SK-N-SH (cell line): ENCODE results near the gene TRPM1. TPM values are rescaled to one million over a fixed set of nuclear protein-coding genes. Genes with fewer than 3 reads are reported as not detected.

ENCODE experiments used
- CTCF ChIA-PET: fragments of 300-600, 350-600 bp; formaldehyde crosslinking; extraction: SDS; loops from one replicate; lab custom pipeline; 2021; lab: Yijun Ruan, JAX
- POLR2A ChIA-PET: fragments of 350-600 bp; sonication (Branson Sonifier 250); formaldehyde crosslinking; extraction: SDS; loops from one replicate; lab custom pipeline; 2020; ENCODE audit warnings: antibody characterized with exemption, inconsistent platforms; lab: Yijun Ruan, JAX
- DNase-seq: peaks from one replicate; pipeline ENCODE4 v3.0.0; 2012
- H2AFZ ChIP-seq: fragments of 200-600 bp; sonication (generic); 2 replicates; pipeline ENCODE4 v1.8.1; 2016; ENCODE audit warnings: antibody characterized with exemption, mild to moderate bottlenecking, low read depth
- H3F3A ChIP-seq: fragments of 200-600 bp; sonication (generic); replicated peaks from 2 replicates; pipeline ENCODE3; 2016; ENCODE audit warnings: antibody characterized with exemption, mild to moderate bottlenecking; ENCODE audit not compliant: insufficient read depth
- H3K27ac ChIP-seq, 2 experiments: fragments of 200-500 bp in 1 of 2; fragments of 200-600 bp in 1 of 2; sonication (Bioruptor generic) in 1 of 2; sonication (generic), shearing (Covaris generic) in 1 of 2; 2 replicates each; pipeline versions ENCODE4 v1.5.1 to v1.6.1; 2014 to 2016; ENCODE audit warnings: low read depth in 2 of 2, inconsistent platforms in 1 of 2, low read length in 1 of 2, mild to moderate bottlenecking in 1 of 2, mixed read lengths in 1 of 2
- H3K27me3 ChIP-seq: fragments of 200-600 bp; sonication (generic), shearing (Covaris generic); 2 replicates; pipeline ENCODE4 v1.6.1; 2016; ENCODE audit warnings: mixed run types; ENCODE audit not compliant: insufficient read depth
- H3K36me3 ChIP-seq, 2 experiments: fragments of 200-500 bp in 1 of 2; fragments of 200-600 bp in 1 of 2; sonication (Bioruptor generic) in 1 of 2; sonication (generic) in 1 of 2; replicated peaks in 1 of 2; 2 replicates each; pipeline versions ENCODE3 to v1.5.1; 2014 to 2016; ENCODE audit warnings: low read length in 1 of 2, mild to moderate bottlenecking in 1 of 2; ENCODE audit not compliant: insufficient read depth in 2 of 2, control insufficient read depth in 1 of 2
- H3K4me1 ChIP-seq, 2 experiments: fragments of 200-500 bp in 1 of 2; fragments of 200-600 bp in 1 of 2; sonication (Bioruptor generic) in 1 of 2; sonication (generic), shearing (Covaris generic) in 1 of 2; 2 replicates each; pipeline versions ENCODE4 v1.5.1 to v1.6.1; 2014 to 2016; ENCODE audit warnings: low read depth in 1 of 2, low read length in 1 of 2, mixed run types in 1 of 2; ENCODE audit not compliant: insufficient read depth in 2 of 2, control insufficient read depth in 1 of 2
- H3K4me2 ChIP-seq: fragments of 200-600 bp; sonication (generic), shearing (Covaris generic); 2 replicates; pipeline ENCODE4 v1.6.1; 2017; ENCODE audit warnings: mixed run types
- H3K4me3 ChIP-seq, 2 experiments: fragments of 200-500 bp in 1 of 2; fragments of 200-600 bp in 1 of 2; sonication (Bioruptor generic) in 1 of 2; sonication (generic), shearing (Covaris generic) in 1 of 2; 2 replicates each; pipeline versions ENCODE4 v1.5.1 to v1.8.1; 2014 to 2016; ENCODE audit warnings: low read depth in 2 of 2, inconsistent platforms in 1 of 2, low read length in 1 of 2, mild to moderate bottlenecking in 1 of 2, mixed read lengths in 1 of 2, moderate library complexity in 1 of 2
- H3K79me2 ChIP-seq: fragments of 200-600 bp; sonication (generic); 2 replicates; pipeline ENCODE4 v1.8.1; 2017; ENCODE audit warnings: mild to moderate bottlenecking; ENCODE audit not compliant: insufficient read depth
- H3K9ac ChIP-seq: fragments of 200-600 bp; sonication (generic); 2 replicates; pipeline ENCODE4 v1.6.1; 2017; ENCODE audit warnings: mixed run types
- H3K9me2 ChIP-seq: fragments of 200-600 bp; sonication (generic); 2 replicates; pipeline ENCODE4 v1.6.1; 2017; ENCODE audit warnings: mixed run types
- H3K9me3 ChIP-seq: fragments of 200-600 bp; sonication (generic); 2 replicates; pipeline ENCODE4 v1.6.1; 2017; ENCODE audit warnings: mixed run types, mild to moderate bottlenecking, moderate library complexity
- H4K20me1 ChIP-seq: fragments of 200-600 bp; sonication (generic); 2 replicates; pipeline ENCODE4 v1.6.1; 2017; ENCODE audit warnings: mild to moderate bottlenecking, mixed run types; ENCODE audit not compliant: insufficient read depth
- EZH2phosphoT487 ChIP-seq: fragments of 200-600 bp; sonication (generic); IDR thresholded peaks from 2 replicates; pipeline ENCODE4 v1.6.1; 2017; ENCODE audit warnings: low read depth, mixed run types, mild to moderate bottlenecking, antibody characterized with exemption, moderate library complexity, borderline replicate concordance
- FOXM1 ChIP-seq: IDR thresholded peaks from 2 replicates; pipeline ENCODE4 v1.4.0; 2012; ENCODE audit warnings: low read depth, mild to moderate bottlenecking
- JUND ChIP-seq: IDR thresholded peaks from 2 replicates; pipeline ENCODE4 v1.4.0; 2012
- NRF1 ChIP-seq: IDR thresholded peaks from 2 replicates; pipeline ENCODE4 v1.6.1; 2012; ENCODE audit warnings: low read depth, mild to moderate bottlenecking, low read length
- RCOR1 ChIP-seq: fragments of 150-350 bp; IDR thresholded peaks from 2 replicates; pipeline ENCODE4 v1.6.1; 2017; ENCODE audit warnings: antibody characterized with exemption, low read length
- REST ChIP-seq: IDR thresholded peaks from 2 replicates; pipeline ENCODE4 v1.6.1; 2012; ENCODE audit warnings: mild to moderate bottlenecking, low read depth, low read length, moderate library complexity
- RXRA ChIP-seq: IDR thresholded peaks from 2 replicates; pipeline ENCODE4 v1.4.0; 2012; ENCODE audit warnings: low read depth, mild to moderate bottlenecking, borderline replicate concordance
- SMC3 ChIP-seq: IDR thresholded peaks from 2 replicates; pipeline ENCODE4 v1.6.1; 2012; ENCODE audit warnings: low read depth, low read length, improper control_type of control experiment
- TEAD4 ChIP-seq: IDR thresholded peaks from 2 replicates; pipeline ENCODE4 v1.4.0; 2012; ENCODE audit warnings: mild to moderate bottlenecking, borderline replicate concordance; ENCODE audit not compliant: insufficient read depth
- WGBS: methylation state at CpG from one replicate; pipeline ENCODE4 v1.1.6; 2017; ENCODE audit warnings: low lambda C conversion rate; 5-methylcytosine and 5-hydroxymethylcytosine counted together
- polyA plus RNA-seq, 3 experiments: library from polyadenylated mRNA; depleted of rRNA; stranded (reverse); fragments of >200 nt; gene quantifications; 2 replicates each; pipeline ENCODE4 v1.2.3, GENCODE V29; 2012
- TF ChIP-seq, protein P1 (sequence below): fragments of 150-350 bp; IDR thresholded peaks from 2 replicates; pipeline ENCODE4 v1.6.1; 2017; ENCODE audit warnings: antibody characterized with exemption, low read length, low read depth, borderline replicate concordance
- TF ChIP-seq, protein P2 (sequence below): fragments of 150-350 bp; IDR thresholded peaks from 2 replicates; pipeline ENCODE4 v1.6.1; 2016; ENCODE audit warnings: mild to moderate bottlenecking, low read depth, low read length
- TF ChIP-seq, protein P3 (sequence below): IDR thresholded peaks from 2 replicates; pipeline ENCODE4; 2012

The TRPM1 gene
- polyA plus RNA-seq, 1 of the 3 experiments (the other 2 are of a cell fraction): not detected

DNA sequence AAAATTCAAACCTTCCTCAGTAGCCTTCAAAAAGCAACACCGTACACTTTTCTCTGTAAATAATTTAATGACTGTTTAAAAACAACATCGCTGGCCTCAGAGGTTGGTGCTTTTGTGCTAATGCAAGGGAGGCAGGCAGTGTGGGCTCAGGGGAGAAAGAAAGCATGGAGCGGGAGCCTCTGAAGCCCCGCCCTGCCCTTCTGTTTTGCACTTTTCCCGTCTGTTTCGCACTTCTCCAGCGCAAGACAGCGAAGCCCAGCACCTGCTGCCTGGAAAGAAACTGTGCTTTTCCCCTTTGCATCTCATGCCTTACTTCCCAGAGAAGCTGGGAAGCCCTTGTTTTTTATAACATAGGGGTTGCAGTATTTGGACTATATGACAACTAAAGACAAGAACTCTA lies 23.1 kb downstream of the TRPM1 start:
- Histone ChIP-seq H3K4me1 (peaks cover 0 to 14% of the 10 kb centered on the region in 2 experiments; a peak in 1 of 4 replicates), H3K27me3 (no peaks in the 10 kb centered on the region), H3K4me2 (no peak overlapping the region), H3K9me3 (no peaks in the 10 kb centered on the region), H3K9me2 (0 out of 2 replicates have a peak, but pooled peaks cover 5% of the 10 kb centered on the region), H3K27ac (no peak overlapping the region), H3K4me3 (no peak overlapping the region), H3K79me2 (no peaks in the 10 kb centered on the region), H3K9ac (no peak overlapping the region), H4K20me1 (no peaks in the 10 kb centered on the region)
- POLR2A ChIA-PET: no interaction called here
- DNase-seq: no peak
- TF ChIP-seq TEAD4: no peak
- TF ChIP-seq, protein P1, sequence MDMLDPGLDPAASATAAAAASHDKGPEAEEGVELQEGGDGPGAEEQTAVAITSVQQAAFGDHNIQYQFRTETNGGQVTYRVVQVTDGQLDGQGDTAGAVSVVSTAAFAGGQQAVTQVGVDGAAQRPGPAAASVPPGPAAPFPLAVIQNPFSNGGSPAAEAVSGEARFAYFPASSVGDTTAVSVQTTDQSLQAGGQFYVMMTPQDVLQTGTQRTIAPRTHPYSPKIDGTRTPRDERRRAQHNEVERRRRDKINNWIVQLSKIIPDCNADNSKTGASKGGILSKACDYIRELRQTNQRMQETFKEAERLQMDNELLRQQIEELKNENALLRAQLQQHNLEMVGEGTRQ: no peak
- TF ChIP-seq, protein P2, sequence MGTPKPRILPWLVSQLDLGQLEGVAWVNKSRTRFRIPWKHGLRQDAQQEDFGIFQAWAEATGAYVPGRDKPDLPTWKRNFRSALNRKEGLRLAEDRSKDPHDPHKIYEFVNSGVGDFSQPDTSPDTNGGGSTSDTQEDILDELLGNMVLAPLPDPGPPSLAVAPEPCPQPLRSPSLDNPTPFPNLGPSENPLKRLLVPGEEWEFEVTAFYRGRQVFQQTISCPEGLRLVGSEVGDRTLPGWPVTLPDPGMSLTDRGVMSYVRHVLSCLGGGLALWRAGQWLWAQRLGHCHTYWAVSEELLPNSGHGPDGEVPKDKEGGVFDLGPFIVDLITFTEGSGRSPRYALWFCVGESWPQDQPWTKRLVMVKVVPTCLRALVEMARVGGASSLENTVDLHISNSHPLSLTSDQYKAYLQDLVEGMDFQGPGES: no peak
- TF ChIP-seq, protein P3, sequence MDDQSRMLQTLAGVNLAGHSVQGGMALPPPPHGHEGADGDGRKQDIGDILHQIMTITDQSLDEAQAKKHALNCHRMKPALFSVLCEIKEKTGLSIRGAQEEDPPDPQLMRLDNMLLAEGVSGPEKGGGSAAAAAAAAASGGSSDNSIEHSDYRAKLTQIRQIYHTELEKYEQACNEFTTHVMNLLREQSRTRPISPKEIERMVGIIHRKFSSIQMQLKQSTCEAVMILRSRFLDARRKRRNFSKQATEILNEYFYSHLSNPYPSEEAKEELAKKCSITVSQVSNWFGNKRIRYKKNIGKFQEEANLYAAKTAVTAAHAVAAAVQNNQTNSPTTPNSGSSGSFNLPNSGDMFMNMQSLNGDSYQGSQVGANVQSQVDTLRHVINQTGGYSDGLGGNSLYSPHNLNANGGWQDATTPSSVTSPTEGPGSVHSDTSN: no peak
- TF ChIP-seq SMC3: no peak
- no peak for TF ChIP-seq EZH2phosphoT487
- TF ChIP-seq JUND: no peak
- TF ChIP-seq RCOR1: no peak
- no peak for TF ChIP-seq FOXM1
- TF ChIP-seq, all 33 proteins: peak for 0
- Histone ChIP-seq H2AFZ (no peak overlapping the region), H3F3A (no peaks in the 10 kb centered on the region), H3K36me3 (no peaks in the 10 kb centered on the region)
- CTCF ChIA-PET: no interaction called here
- 79% methylated on average over 8 of the region's 8 CpGs for WGBS

DNA sequence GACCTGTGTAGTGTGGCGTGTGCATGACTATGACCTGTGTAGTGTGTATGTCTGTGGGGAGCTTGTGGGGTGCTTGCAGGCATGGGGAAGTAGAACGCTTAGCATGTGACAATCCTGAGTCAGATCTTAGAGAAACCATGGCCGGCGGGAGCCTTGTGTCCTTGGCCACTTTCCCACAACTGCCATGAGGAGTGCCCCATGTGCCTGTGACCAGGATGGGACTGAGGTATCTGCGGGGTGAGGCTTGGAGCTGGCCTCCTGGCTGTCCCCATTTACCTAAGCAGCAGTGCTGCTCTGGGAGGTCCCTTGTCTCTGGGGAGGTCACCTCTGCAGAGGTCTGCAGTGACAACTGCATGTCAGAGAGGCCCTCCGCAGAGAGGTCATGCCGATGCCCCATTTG lies 23.6 kb downstream of the TRPM1 start:
- no peak overlapping the region for H2AFZ ChIP-seq
- no peaks in the 10 kb centered on the region for H3F3A ChIP-seq
- no peaks in the 10 kb centered on the region for H3K27me3 ChIP-seq
- H3K9me3 ChIP-seq: no peaks in the 10 kb centered on the region
- DNase-seq: no peak
- no peak overlapping the region for H3K27ac ChIP-seq
- H3K4me2 ChIP-seq: no peak overlapping the region
- ChIA-PET POLR2A (no interaction called here), CTCF (no interaction called here)
- TF ChIP-seq SMC3 (no peak), RXRA (no peak), NRF1 (no peak), REST (no peak)
- H3K9ac ChIP-seq: no peak overlapping the region
- H3K4me1 ChIP-seq: peaks cover 0 to 9% of the 10 kb centered on the region in 2 experiments; a peak in 1 of 4 replicates
- no peaks in the 10 kb centered on the region for H3K79me2 ChIP-seq
- no peak overlapping the region for H3K4me3 ChIP-seq
- H3K9me2 ChIP-seq: 0 out of 2 replicates have a peak, but pooled peaks cover 5% of the 10 kb centered on the region
- no peaks in the 10 kb centered on the region for H4K20me1 ChIP-seq
- no peaks in the 10 kb centered on the region for H3K36me3 ChIP-seq
- WGBS: 60% methylated on average over 5 of the region's 7 CpGs
